ENCODE measurements around the gene ANKRD52. TPM values are rescaled to one million over a fixed set of nuclear protein-coding genes. Genes with fewer than 3 reads are reported as not detected.

The ANKRD52 gene
- total and polyA plus RNA-seq, 9 of the 15 experiments (the other 6 are each of a cell fraction or from before 2014, with no cell fraction given), result 0.52 to 46.8 (median 7.9) TPM

DNA sequence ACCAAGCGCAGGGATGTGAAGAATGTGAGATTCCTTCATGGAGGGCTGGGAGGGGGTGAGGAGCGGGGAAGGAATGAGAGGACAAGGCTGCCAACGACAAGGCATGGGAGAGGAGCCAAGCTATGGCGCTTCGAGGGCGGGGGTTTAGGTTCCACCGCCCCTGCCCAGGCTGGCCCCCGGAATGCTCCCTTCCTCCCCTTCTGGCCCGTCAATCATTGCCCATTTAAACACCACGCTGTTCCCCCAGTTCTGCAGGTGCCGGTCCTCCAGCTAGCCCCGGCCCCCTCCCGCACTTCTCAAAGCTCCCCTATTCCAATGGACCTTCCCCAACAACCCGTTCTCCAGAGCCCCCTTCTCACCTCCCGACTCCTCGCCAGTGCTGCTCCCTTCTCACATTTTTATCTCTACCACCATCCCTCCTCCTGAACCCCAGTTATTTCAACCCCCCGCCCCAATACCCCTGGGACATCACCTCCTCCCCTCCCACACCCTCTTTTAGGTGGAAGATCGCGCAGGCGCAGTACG lies 36.9 kb downstream of the ANKRD52 start (continued):
- TF ChIP-seq, protein P1, sequence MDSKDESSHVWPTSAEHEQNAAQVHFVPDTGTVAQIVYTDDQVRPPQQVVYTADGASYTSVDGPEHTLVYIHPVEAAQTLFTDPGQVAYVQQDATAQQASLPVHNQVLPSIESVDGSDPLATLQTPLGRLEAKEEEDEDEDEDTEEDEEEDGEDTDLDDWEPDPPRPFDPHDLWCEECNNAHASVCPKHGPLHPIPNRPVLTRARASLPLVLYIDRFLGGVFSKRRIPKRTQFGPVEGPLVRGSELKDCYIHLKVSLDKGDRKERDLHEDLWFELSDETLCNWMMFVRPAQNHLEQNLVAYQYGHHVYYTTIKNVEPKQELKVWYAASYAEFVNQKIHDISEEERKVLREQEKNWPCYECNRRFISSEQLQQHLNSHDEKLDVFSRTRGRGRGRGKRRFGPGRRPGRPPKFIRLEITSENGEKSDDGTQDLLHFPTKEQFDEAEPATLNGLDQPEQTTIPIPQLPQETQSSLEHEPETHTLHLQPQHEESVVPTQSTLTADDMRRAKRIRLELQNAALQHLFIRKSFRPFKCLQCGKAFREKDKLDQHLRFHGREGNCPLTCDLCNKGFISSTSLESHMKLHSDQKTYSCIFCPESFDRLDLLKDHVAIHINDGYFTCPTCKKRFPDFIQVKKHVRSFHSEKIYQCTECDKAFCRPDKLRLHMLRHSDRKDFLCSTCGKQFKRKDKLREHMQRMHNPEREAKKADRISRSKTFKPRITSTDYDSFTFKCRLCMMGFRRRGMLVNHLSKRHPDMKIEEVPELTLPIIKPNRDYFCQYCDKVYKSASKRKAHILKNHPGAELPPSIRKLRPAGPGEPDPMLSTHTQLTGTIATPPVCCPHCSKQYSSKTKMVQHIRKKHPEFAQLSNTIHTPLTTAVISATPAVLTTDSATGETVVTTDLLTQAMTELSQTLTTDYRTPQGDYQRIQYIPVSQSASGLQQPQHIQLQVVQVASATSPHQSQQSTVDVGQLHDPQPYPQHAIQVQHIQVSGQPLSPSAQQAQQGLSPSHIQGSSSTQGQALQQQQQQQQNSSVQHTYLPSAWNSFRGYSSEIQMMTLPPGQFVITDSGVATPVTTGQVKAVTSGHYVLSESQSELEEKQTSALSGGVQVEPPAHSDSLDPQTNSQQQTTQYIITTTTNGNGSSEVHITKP (IDR thresholded peaks at IDR 0.05; ENCODE audit: partially characterized antibody), result peak; percentile 99
- TF ChIP-seq NCOA2 (IDR thresholded peaks at IDR 0.05; ENCODE audit: partially characterized antibody in 2 of 2), result no peak
- TF ChIP-seq HNRNPLL (IDR thresholded peaks at IDR 0.05; ENCODE audit: low read depth, low read length, poor library complexity, severe bottlenecking), result no peak
- peak; percentile 92 for TF ChIP-seq ATF7 (IDR thresholded peaks at IDR 0.05)
- TF ChIP-seq, protein P2, sequence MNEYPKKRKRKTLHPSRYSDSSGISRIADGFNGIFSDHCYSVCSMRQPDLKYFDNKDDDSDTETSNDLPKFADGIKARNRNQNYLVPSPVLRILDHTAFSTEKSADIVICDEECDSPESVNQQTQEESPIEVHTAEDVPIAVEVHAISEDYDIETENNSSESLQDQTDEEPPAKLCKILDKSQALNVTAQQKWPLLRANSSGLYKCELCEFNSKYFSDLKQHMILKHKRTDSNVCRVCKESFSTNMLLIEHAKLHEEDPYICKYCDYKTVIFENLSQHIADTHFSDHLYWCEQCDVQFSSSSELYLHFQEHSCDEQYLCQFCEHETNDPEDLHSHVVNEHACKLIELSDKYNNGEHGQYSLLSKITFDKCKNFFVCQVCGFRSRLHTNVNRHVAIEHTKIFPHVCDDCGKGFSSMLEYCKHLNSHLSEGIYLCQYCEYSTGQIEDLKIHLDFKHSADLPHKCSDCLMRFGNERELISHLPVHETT (CRISPR knock-in tag; conservative IDR thresholded peaks at IDR 0.05 in 1 of 2, IDR thresholded peaks at IDR 0.05 in 1 of 2), result no peak
- TF ChIP-seq, protein P3, sequence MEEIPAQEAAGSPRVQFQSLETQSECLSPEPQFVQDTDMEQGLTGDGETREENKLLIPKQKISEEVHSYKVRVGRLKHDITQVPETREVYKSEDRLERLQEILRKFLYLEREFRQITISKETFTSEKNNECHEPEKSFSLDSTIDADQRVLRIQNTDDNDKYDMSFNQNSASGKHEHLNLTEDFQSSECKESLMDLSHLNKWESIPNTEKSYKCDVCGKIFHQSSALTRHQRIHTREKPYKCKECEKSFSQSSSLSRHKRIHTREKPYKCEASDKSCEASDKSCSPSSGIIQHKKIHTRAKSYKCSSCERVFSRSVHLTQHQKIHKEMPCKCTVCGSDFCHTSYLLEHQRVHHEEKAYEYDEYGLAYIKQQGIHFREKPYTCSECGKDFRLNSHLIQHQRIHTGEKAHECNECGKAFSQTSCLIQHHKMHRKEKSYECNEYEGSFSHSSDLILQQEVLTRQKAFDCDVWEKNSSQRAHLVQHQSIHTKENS (CRISPR knock-in tag; IDR thresholded peaks at IDR 0.05), result no peak
- TF ChIP-seq RFX7 (CRISPR knock-in tag; IDR thresholded peaks at IDR 0.05), result no peak
- no peak for TF ChIP-seq HMGN3 (IDR thresholded peaks at IDR 0.05; ENCODE audit: borderline replicate concordance, extremely low read depth, insufficient read length, low read depth, low read length)
- TF ChIP-seq ETV6 (IDR thresholded peaks at IDR 0.05; ENCODE audit: borderline replicate concordance in 1 of 2, low read depth in 2 of 2, low read length in 1 of 2), result no peak
- no peak for TF ChIP-seq ETV6 (CRISPR knock-in tag; IDR thresholded peaks at IDR 0.05; ENCODE audit: borderline replicate concordance)
- TF ChIP-seq SMC3 (conservative IDR thresholded peaks at IDR 0.05; ENCODE audit: insufficient read depth, low read depth, low read length), result no peak
- no peak for TF ChIP-seq WHSC1 (IDR thresholded peaks at IDR 0.05; ENCODE audit: low read length)
- TF ChIP-seq EWSR1 (IDR thresholded peaks at IDR 0.05; ENCODE audit: borderline replicate concordance, low read depth, partially characterized antibody), result no peak
- TF ChIP-seq, protein P4, sequence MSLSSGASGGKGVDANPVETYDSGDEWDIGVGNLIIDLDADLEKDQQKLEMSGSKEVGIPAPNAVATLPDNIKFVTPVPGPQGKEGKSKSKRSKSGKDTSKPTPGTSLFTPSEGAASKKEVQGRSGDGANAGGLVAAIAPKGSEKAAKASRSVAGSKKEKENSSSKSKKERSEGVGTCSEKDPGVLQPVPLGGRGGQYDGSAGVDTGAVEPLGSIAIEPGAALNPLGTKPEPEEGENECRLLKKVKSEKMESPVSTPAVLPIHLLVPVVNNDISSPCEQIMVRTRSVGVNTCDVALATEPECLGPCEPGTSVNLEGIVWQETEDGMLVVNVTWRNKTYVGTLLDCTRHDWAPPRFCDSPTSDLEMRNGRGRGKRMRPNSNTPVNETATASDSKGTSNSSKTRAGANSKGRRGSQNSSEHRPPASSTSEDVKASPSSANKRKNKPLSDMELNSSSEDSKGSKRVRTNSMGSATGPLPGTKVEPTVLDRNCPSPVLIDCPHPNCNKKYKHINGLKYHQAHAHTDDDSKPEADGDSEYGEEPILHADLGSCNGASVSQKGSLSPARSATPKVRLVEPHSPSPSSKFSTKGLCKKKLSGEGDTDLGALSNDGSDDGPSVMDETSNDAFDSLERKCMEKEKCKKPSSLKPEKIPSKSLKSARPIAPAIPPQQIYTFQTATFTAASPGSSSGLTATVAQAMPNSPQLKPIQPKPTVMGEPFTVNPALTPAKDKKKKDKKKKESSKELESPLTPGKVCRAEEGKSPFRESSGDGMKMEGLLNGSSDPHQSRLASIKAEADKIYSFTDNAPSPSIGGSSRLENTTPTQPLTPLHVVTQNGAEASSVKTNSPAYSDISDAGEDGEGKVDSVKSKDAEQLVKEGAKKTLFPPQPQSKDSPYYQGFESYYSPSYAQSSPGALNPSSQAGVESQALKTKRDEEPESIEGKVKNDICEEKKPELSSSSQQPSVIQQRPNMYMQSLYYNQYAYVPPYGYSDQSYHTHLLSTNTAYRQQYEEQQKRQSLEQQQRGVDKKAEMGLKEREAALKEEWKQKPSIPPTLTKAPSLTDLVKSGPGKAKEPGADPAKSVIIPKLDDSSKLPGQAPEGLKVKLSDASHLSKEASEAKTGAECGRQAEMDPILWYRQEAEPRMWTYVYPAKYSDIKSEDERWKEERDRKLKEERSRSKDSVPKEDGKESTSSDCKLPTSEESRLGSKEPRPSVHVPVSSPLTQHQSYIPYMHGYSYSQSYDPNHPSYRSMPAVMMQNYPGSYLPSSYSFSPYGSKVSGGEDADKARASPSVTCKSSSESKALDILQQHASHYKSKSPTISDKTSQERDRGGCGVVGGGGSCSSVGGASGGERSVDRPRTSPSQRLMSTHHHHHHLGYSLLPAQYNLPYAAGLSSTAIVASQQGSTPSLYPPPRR (CRISPR knock-in tag; IDR thresholded peaks at IDR 0.05; ENCODE audit: borderline replicate concordance), result no peak
- TF ChIP-seq TCF7L2 (IDR thresholded peaks at IDR 0.05; ENCODE audit: low read depth, low read length), result peak; percentile 21; the same call in 1 of the 2 replicates
- no peak for TF ChIP-seq CCAR2 (IDR thresholded peaks at IDR 0.05; ENCODE audit: low read depth, low read length)

All from K562 (cell line).